SK-N-SH (cell line): ENCODE data around the gene HEXD.

ENCODE experiments used
- CHD2 ChIP-seq: fragments of 150-350 bp; IDR thresholded peaks from 2 replicates; pipeline ENCODE4 v1.6.1; 2018; ENCODE audit warnings: low read length; ENCODE audit not compliant: partially characterized antibody
- CTCF ChIP-seq: fragments of 200-600 bp; sonication (generic); IDR thresholded peaks from 2 replicates; pipeline ENCODE4 v1.6.1; 2017; ENCODE audit warnings: antibody characterized with exemption, mild to moderate bottlenecking, moderate library complexity
- FOXM1 ChIP-seq: IDR thresholded peaks from 2 replicates; pipeline ENCODE4 v1.4.0; 2012; ENCODE audit warnings: low read depth, mild to moderate bottlenecking
- MAX ChIP-seq: IDR thresholded peaks from 2 replicates; pipeline ENCODE4 v1.4.0; 2012; ENCODE audit warnings: low read depth
- RAD21 ChIP-seq: IDR thresholded peaks from 2 replicates; pipeline ENCODE4 v1.6.1; 2012; ENCODE audit warnings: mild to moderate bottlenecking, low read length
- TCF12 ChIP-seq: IDR thresholded peaks from 2 replicates; pipeline ENCODE4 v1.4.0; 2012

GRCh38 chr17:82437325-82437668 lies 19.1 kb downstream of the HEXD start:
- no peak for TF ChIP-seq FOXM1
- no peak for TF ChIP-seq CTCF
- TF ChIP-seq CHD2, result no peak
- no peak for TF ChIP-seq TCF12
- TF ChIP-seq RAD21, result no peak
- no peak for TF ChIP-seq MAX
